HG02642 (cell line): Measurements from ENCODE around the gene TNFSF8.

ENCODE experiments used
- ATAC-seq: cut with Tn5 transposase; IDR thresholded peaks from one replicate; pipeline ENCODE4 v1.9.1; 2021; ENCODE audit warnings: mild to moderate bottlenecking; ENCODE audit not compliant: unreplicated experiment, poor library complexity

TNFSF8 gene

DNA sequence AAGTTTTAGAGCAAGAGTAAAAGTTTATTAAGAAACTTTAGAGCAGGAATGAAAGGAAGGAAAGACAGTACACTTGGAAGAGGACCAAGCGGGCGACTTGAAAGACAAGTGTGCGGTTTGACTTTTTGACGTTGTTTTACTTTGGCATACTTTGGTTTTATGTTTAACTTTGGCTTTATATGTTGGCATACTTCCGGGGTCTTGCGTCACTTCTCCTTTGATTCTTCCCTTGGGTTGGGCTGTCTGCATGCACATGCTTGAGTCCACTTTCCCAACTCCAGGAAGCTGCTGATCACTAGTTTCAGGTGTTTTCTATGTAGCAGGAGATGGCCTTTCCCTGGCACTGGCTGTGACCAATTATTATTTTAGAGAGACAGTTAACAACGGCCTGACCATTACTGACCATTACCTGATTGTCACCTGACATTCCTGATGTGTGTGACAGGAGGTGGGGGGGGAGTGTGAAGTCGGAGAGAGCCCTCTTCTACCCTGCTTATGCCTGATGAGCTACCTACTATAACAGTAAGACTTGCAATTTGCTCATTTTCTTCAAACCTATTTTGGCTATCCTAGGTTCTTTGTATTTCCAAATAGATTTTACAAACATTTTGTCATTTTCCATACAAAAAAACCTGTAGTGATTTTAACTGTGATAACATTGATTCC, 45.5 kb downstream of the TNFSF8 start:
- no peak for ATAC-seq

- no peak for ATAC-seq
These were observed 46.7 kb downstream of the TNFSF8 start for GRCh38 chr9:114883709-114884108.

DNA sequence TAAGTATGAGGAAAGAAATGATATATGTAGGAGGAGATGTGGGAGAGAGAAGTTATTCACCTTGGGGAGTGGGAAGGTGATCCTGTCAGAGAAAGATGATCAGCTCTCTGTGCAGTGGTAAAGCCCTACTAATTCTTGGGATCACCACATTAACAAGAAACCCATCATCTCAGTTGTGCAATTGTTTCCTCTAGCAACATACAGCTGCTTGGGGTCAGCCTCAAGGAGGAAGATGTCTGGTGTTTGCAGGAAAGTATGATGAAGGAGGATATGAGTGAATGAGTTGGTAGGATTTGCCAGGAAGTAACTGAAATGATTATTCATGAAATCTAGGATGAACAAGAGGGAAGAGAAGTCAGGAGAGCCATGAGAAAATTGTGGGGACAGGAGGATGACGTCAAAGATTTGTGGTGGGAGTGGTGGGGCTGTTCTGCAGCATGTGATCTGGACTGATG, 50.1 kb downstream of the TNFSF8 start:
- ATAC-seq: no peak

DNA sequence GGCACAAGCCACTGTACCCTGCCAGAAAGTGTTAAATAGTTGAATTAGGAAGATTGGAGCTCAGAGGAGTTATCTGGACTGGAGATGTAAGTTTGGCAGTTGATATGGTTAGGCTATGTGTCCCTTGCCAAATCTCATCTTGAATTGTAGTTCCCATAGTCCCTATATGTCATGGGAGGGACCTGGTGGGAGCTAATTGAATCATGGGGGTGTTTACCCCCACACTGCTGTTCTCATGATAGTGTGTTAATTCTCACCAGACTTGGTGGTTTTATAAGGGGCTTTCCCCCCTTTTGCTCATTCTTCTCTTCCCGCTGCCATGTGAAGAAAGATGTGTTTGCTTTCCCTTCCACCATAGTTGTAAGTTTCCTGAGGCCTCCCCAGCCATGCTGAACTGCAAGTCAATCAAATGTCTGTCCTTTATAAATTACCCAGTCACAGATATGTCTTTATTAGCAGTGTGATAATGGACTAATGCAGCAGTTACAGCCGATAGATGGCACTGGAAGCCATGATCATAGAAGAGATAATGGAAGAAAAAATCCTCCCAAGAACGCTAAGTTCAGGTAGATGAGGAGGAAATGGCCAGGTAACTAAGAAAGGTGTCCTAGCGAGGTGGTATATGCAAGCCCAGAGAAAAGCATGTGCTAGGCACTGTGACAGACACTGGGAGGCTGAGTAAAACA, 51.4 kb downstream of the TNFSF8 start:
- no peak for ATAC-seq

- no peak for ATAC-seq
These were observed 60.5 kb downstream of the TNFSF8 start for GRCh38 chr9:114869845-114870244.

GRCh38 chr9:114869378-114869777, 61.0 kb downstream of the TNFSF8 start:
- ATAC-seq: no peak

- no peak for ATAC-seq
These were observed 63.1 kb downstream of the TNFSF8 start for GRCh38 chr9:114867327-114867726.

- no peak for ATAC-seq
These were observed 65.9 kb downstream of the TNFSF8 start for GRCh38 chr9:114864471-114864870.

DNA sequence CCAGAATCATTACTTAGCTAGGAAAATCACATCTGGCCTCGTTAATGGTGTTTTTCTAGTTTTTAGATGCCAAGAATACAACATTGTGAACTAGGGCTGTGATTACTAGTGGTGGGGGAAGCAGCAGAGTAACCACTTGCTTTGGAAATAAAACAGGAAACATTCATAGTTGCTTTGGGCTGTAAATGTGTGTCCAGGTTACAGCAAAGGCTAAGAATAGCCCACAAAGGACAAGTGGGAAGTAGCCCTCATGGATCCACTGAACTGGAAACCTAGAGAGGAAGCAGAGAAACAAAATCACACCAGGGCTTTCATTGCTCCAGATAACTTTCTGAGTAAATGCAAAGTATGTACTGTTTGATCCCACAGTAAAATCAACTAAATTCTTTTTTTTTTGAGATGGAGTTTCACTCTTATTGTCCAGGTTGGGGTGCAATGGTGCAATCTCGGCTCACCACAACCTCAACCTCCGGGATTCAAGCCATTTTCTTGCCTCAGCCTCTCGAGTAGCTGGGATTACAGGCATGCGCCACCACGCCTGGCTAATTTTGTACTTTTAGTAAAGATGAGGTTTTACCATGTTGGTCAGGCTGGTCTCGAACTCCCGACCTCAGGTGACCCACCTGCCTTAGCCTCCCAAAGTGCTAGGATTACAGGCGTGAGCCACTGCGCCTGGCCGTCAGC, 68.3 kb downstream of the TNFSF8 start:
- no peak for ATAC-seq

- no peak for ATAC-seq
These were observed 69.1 kb downstream of the TNFSF8 start for GRCh38 chr9:114861273-114861672.

GRCh38 chr9:114860187-114860586, 70.2 kb downstream of the TNFSF8 start:
- no peak for ATAC-seq

DNA sequence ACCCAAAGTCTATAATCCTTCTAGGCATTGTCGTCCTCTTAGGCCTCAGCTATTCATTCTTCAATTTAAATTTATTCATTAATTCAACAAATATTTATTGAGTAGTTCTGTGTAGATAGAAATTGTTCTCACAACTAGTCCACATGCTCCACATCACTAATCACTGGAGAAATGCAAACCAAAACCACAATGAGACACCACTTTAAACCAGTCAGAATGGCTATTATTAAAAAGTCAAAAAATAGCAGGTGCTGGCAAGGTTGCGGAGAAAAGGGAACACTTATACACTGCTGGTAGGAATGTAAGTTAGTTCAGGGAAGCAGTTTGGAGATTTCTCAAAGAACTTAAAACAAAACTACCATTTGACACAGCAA, 73.5 kb downstream of the TNFSF8 start:
- no peak for ATAC-seq

- ATAC-seq: no peak
These were observed 74.0 kb downstream of the TNFSF8 start for GRCh38 chr9:114856215-114856941.

- ATAC-seq: no peak
These were observed 74.9 kb downstream of the TNFSF8 start for GRCh38 chr9:114855488-114855887.

DNA sequence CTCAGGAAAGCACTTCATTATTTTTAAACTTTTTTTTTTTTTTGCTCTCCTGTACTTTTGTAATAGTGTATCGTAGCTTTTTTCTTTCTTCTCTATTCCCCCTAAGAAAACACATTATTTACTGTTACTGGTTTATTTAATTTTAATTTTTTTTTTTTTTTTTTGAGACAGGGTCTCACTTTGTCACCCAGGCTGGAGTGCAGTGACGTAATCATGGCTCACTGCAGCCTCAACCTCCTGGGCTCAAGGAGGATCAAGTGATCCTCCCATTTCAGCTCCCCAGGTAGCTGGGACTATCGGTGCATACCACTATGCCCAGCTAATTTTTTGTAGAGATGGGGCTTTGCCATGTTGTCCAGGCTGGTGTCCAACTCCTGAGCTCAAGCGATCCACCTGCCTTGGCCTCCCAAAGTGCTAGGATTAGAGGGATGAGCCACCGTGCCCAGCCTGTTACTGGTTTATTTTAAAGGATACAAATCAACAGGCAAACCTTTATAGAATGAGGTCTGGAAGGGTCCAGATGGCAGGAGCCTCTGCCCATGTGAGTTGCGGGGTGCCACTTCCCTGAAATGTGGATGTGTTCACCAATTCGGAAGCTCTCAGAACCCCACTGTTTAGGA, 75.5 kb downstream of the TNFSF8 start:
- no peak for ATAC-seq

- no peak for ATAC-seq
These were observed 77.1 kb downstream of the TNFSF8 start for GRCh38 chr9:114853071-114853855.

GRCh38 chr9:114852050-114852594, 78.3 kb downstream of the TNFSF8 start:
- ATAC-seq: no peak

DNA sequence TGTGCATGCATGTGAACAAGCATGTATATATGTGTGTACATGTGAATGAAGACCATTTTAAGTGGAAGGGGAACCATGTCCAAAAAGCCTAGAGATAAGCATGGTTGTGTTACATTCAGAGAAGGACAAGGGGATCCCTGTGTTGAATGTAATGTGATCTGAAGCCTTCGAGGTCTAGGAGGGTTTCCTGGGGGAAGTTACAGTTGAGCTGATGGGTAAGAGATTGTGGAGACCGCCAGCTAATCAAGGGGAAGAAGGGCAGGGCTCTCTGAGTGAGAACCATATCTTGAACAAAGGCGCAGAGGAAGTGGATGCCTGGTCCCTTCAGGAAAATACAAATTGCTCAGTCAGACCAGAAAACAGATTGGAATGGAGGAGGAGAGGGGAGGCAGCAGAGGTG, 79.1 kb downstream of the TNFSF8 start:
- no peak for ATAC-seq
